AG04450 (cell line): ENCODE data around the gene PBX1. TPM values are rescaled to one million over a fixed set of nuclear protein-coding genes. Genes with fewer than 3 reads are reported as not detected.

Experiments used
- CTCF ChIA-PET: fragments of 300-600, 350-600 bp; formaldehyde crosslinking; extraction: SDS; loops from one replicate; lab custom pipeline; 2022; ENCODE audit warnings: antibody characterized with exemption, inconsistent platforms; lab: Charles Lee
- POLR2A ChIA-PET: fragments of 350-600 bp; formaldehyde crosslinking; extraction: SDS; loops from one replicate; lab custom pipeline; 2021; ENCODE audit warnings: antibody characterized with exemption, inconsistent platforms; lab: Yijun Ruan, JAX
- DNase-seq: peaks from one replicate; pipeline ENCODE4 v3.0.0-alpha.2; 2011; ENCODE audit warnings: low read depth, low spot score
- H3K27ac ChIP-seq: one replicate; pipeline ENCODE4 v1.5.1; 2012; ENCODE audit warnings: low read depth, low read length, control low read depth
- H3K27me3 ChIP-seq: one replicate; pipeline ENCODE4 v1.6.0; 2012; ENCODE audit warnings: low read length; ENCODE audit not compliant: control insufficient read depth, insufficient read depth
- H3K4me3 ChIP-seq: 2 replicates; pipeline ENCODE4 v1.5.1; 2011; ENCODE audit warnings: mild to moderate bottlenecking, low read depth, low read length, control low read depth
- H3K9me3 ChIP-seq: 2 replicates; pipeline ENCODE4 v1.5.1; 2012; ENCODE audit warnings: low read length; ENCODE audit not compliant: control insufficient read depth, insufficient read depth
- polyA plus RNA-seq: library from polyadenylated mRNA; depleted of rRNA; stranded (reverse); fragments of >200 nt; gene quantifications from 2 replicates; pipeline ENCODE4 v1.2.3, GENCODE V29; 2011
- TF ChIP-seq, protein P1 (sequence below): IDR thresholded peaks from 2 replicates; pipeline ENCODE4 v1.5.1; 2011; ENCODE audit warnings: low read depth, low read length, control low read depth, inconsistent platforms

The PBX1 gene
- polyA plus RNA-seq, 1 experiment: 49.9 TPM

- TF ChIP-seq, protein P1, sequence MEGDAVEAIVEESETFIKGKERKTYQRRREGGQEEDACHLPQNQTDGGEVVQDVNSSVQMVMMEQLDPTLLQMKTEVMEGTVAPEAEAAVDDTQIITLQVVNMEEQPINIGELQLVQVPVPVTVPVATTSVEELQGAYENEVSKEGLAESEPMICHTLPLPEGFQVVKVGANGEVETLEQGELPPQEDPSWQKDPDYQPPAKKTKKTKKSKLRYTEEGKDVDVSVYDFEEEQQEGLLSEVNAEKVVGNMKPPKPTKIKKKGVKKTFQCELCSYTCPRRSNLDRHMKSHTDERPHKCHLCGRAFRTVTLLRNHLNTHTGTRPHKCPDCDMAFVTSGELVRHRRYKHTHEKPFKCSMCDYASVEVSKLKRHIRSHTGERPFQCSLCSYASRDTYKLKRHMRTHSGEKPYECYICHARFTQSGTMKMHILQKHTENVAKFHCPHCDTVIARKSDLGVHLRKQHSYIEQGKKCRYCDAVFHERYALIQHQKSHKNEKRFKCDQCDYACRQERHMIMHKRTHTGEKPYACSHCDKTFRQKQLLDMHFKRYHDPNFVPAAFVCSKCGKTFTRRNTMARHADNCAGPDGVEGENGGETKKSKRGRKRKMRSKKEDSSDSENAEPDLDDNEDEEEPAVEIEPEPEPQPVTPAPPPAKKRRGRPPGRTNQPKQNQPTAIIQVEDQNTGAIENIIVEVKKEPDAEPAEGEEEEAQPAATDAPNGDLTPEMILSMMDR: no peak
These were observed 141.7 kb downstream of the PBX1 start for GRCh38 chr1:164700683-164701082.

DNA sequence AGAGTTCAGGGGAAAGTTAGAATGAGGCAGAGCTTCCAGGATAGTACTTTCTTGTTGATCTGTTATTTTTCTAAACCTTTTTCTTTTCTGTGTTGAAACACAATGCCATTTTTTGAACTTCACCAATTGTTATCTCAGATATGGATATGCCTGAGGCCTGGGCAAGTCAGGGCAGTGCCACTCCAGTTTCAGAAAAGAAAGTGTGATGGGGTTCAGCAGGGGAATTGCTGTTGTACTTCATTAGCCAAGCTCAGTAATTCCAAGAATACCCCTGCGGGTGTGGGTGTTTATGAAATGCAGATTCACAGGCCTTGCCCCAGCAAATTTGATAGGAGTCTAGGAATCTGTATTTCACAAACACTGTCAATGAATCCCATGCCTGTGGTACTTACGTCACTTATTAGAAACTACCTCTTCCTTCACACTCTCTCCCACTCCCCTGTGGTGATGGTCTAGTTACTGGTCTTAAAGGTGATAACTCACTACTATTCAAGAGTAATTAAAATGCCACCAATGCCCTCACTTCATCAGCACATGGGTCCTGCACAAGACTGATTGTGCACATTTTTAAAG lies 142.3 kb downstream of the PBX1 start:
- ChIA-PET CTCF (no interaction called here), POLR2A (no interaction called here)
- no peaks in the 10 kb centered on the region for H3K9me3 ChIP-seq
- DNase-seq: no peak
- H3K27me3 ChIP-seq: no peaks in the 10 kb centered on the region
- H3K4me3 ChIP-seq: no peak overlapping the region
- TF ChIP-seq, protein P1: no peak
- H3K27ac ChIP-seq: no peak overlapping the region

More at GRCh38 chr1:164700683-164701082, 141.7 kb downstream of the PBX1 start:
- no peaks in the 10 kb centered on the region for H3K9me3 ChIP-seq
- ChIA-PET CTCF (no interaction called here), POLR2A (no interaction called here)
- H3K4me3 ChIP-seq: no peak overlapping the region
- DNase-seq: no peak
- no peaks in the 10 kb centered on the region for H3K27me3 ChIP-seq
- no peak overlapping the region for H3K27ac ChIP-seq

GRCh38 chr1:164702216-164702615 lies 143.2 kb downstream of the PBX1 start:
- no peak overlapping the region for H3K27ac ChIP-seq
- CTCF ChIA-PET: interaction anchor here (0.6 to 1.5 kb wide), 2 partner anchors 73 to 85 kb away, joined by 3 to 4 read pairs; no protein-coding TSS in a partner anchor

GRCh38 chr1:164702664-164703063 lies 143.7 kb downstream of the PBX1 start:
- POLR2A ChIA-PET: no interaction called here

More at GRCh38 chr1:164702216-164702615, 143.2 kb downstream of the PBX1 start:
- Histone ChIP-seq H3K27me3 (no peaks in the 10 kb centered on the region), H3K9me3 (no peaks in the 10 kb centered on the region), H3K4me3 (no peak overlapping the region)
- DNase-seq: no peak
- TF ChIP-seq, protein P1: no peak
- POLR2A ChIA-PET: interaction anchor here (0.5 kb wide), 1 partner anchor 80 kb away, joined by 3 read pairs; no protein-coding TSS in a partner anchor

GRCh38 chr1:164703463-164703862 lies 144.5 kb downstream of the PBX1 start:
- ChIA-PET CTCF (interaction anchor here (1.5 kb wide), 1 partner anchor 84 kb away, joined by 4 read pairs; no protein-coding TSS in a partner anchor), POLR2A (no interaction called here)
- H3K27me3 ChIP-seq: no peaks in the 10 kb centered on the region
- H3K9me3 ChIP-seq: no peaks in the 10 kb centered on the region
- DNase-seq: no peak
- TF ChIP-seq, protein P1: no peak
- H3K27ac ChIP-seq: no peak overlapping the region
- no peak overlapping the region for H3K4me3 ChIP-seq

More at GRCh38 chr1:164702664-164703063, 143.7 kb downstream of the PBX1 start:
- no peaks in the 10 kb centered on the region for H3K9me3 ChIP-seq
- no peaks in the 10 kb centered on the region for H3K27me3 ChIP-seq
- H3K27ac ChIP-seq: no peak overlapping the region
- TF ChIP-seq, protein P1: no peak
- no peak for DNase-seq
- no peak overlapping the region for H3K4me3 ChIP-seq
- CTCF ChIA-PET: interaction anchor here (1.5 kb wide), 1 partner anchor 85 kb away, joined by 4 read pairs; no protein-coding TSS in a partner anchor
